Measurements from ENCODE around the gene KDR.
A peak's percentile ranks its signal among the peaks of the same experiment; 100 is the strongest.

Gene KDR

GRCh38 chr4:55068522-55068921 is 56.9 kb downstream of the KDR start:
- H3K9me3 Mint-ChIP-seq: peaks cover 1% of the 10 kb centered on the region
- no peaks in the 10 kb centered on the region for H3K27me3 Mint-ChIP-seq (ENCODE audit: low read depth, poor library complexity)
- no peak overlapping the region for H3K4me3 Mint-ChIP-seq
- TF ChIP-seq CTCF (IDR thresholded peaks at IDR 0.05): no peak
- H3K27ac Mint-ChIP-seq: no peak overlapping the region
- H3K4me1 Mint-ChIP-seq: peaks cover 4% of the 10 kb centered on the region
- DNase-seq: no peak
- no peaks in the 10 kb centered on the region for H3K36me3 Mint-ChIP-seq (ENCODE audit: low read depth)

- TF ChIP-seq CTCF (IDR thresholded peaks at IDR 0.05): no peak
- Mint-ChIP-seq H3K9me3 (peaks cover 9% of the 10 kb centered on the region), H3K36me3 (ENCODE audit: low read depth) (no peaks in the 10 kb centered on the region), H3K27me3 (ENCODE audit: low read depth, poor library complexity) (no peaks in the 10 kb centered on the region), H3K4me1 (peaks cover 4% of the 10 kb centered on the region), H3K4me3 (no peak overlapping the region), H3K27ac (no peak overlapping the region)
- DNase-seq: no peak
Observed at GRCh38 chr4:55066018-55066417, 59.4 kb downstream of the KDR start.

- peaks cover 26% of the 10 kb centered on the region for H3K9me3 Mint-ChIP-seq
- no peak overlapping the region for H3K4me3 Mint-ChIP-seq
- no peak for TF ChIP-seq CTCF (IDR thresholded peaks at IDR 0.05)
- peaks cover 3% of the 10 kb centered on the region for H3K27me3 Mint-ChIP-seq (ENCODE audit: low read depth, poor library complexity)
- DNase-seq: no peak
- H3K27ac Mint-ChIP-seq: no peak overlapping the region
- no peaks in the 10 kb centered on the region for H3K4me1 Mint-ChIP-seq
- H3K36me3 Mint-ChIP-seq (ENCODE audit: low read depth): no peaks in the 10 kb centered on the region
Observed at GRCh38 chr4:55055529-55055928, 69.9 kb downstream of the KDR start.

- no peak for DNase-seq
- TF ChIP-seq CTCF (IDR thresholded peaks at IDR 0.05): no peak
- H3K27me3 Mint-ChIP-seq (ENCODE audit: low read depth, poor library complexity): peaks cover 10% of the 10 kb centered on the region
- H3K4me1 Mint-ChIP-seq: no peaks in the 10 kb centered on the region
- peaks cover 33% of the 10 kb centered on the region for H3K9me3 Mint-ChIP-seq
- H3K36me3 Mint-ChIP-seq (ENCODE audit: low read depth): no peaks in the 10 kb centered on the region
- no peak overlapping the region for H3K27ac Mint-ChIP-seq
- no peak overlapping the region for H3K4me3 Mint-ChIP-seq
Observed at GRCh38 chr4:55051532-55051931, 73.9 kb downstream of the KDR start.

GRCh38 chr4:55050418-55050950 is 74.9 kb downstream of the KDR start:
- no peak overlapping the region for H3K27ac Mint-ChIP-seq
- peaks cover 10% of the 10 kb centered on the region for H3K27me3 Mint-ChIP-seq (ENCODE audit: low read depth, poor library complexity)
- H3K4me1 Mint-ChIP-seq: no peaks in the 10 kb centered on the region
- no peak overlapping the region for H3K4me3 Mint-ChIP-seq
- DNase-seq: no peak
- peaks cover 31% of the 10 kb centered on the region for H3K9me3 Mint-ChIP-seq
- no peak for TF ChIP-seq CTCF (IDR thresholded peaks at IDR 0.05)
- H3K36me3 Mint-ChIP-seq (ENCODE audit: low read depth): no peaks in the 10 kb centered on the region

- Mint-ChIP-seq H3K36me3 (ENCODE audit: low read depth) (peaks cover 23% of the 10 kb centered on the region), H3K9me3 (peaks cover 41% of the 10 kb centered on the region), H3K27me3 (ENCODE audit: low read depth, poor library complexity) (peaks cover 3% of the 10 kb centered on the region), H3K27ac (peak overlapping the region; percentile 39), H3K4me3 (no peak overlapping the region), H3K4me1 (peaks cover 33% of the 10 kb centered on the region)
- DNase-seq: no peak
- no peak for TF ChIP-seq CTCF (IDR thresholded peaks at IDR 0.05)
Observed at GRCh38 chr4:55038176-55038890, 87.1 kb downstream of the KDR start.
